GM12878 (cell line): ENCODE data around the gene CCL11. TPM values are rescaled to one million over a fixed set of nuclear protein-coding genes. Genes with fewer than 3 reads are reported as not detected.

Experiments used
- ATAC-seq: fragments of 200-7000 bp; cut with Tn5 transposase; 3 replicates; pipeline ENCODE4 v1.9.1; 2020; ENCODE audit warnings: mild to moderate bottlenecking, moderate library complexity
- BruUV-seq: library from RNA; stranded (reverse); fragments of 400-500 nt; replicated peaks from 2 replicates; lab custom pipeline; 2021; lab: Mats Ljungman, UMichigan
- CTCF ChIA-PET: fragments of 300-600 bp; sonication (Branson Sonifier 250); formaldehyde crosslinking; extraction: SDS; loops from one replicate; lab custom pipeline; 2021; ENCODE audit warnings: inconsistent platforms; lab: Yijun Ruan, JAX
- POLR2A ChIA-PET: fragments of 350-600 bp; formaldehyde crosslinking; extraction: SDS; loops from one replicate; lab custom pipeline; 2021; ENCODE audit warnings: inconsistent platforms; lab: Charles Lee
- RAD21 ChIA-PET: fragments of 300-600 bp; sonication (Branson Sonifier 250); formaldehyde crosslinking; loops from one replicate; lab custom pipeline; 2023; ENCODE audit warnings: antibody characterized with exemption; ENCODE audit not compliant: unreplicated experiment; lab: Charles Lee
- SMC1A ChIA-PET: fragments of 300-600 bp; sonication (Branson Sonifier 250); formaldehyde crosslinking; loops from one replicate; lab custom pipeline; 2023; ENCODE audit not compliant: unreplicated experiment, uncharacterized antibody; lab: Charles Lee
- DNase-seq: peaks from one replicate; pipeline ENCODE4 v3.0.0-alpha.2; 2011; ENCODE audit warnings: low read depth, low spot score
- FAIRE-seq: peaks from 3 replicates; lab custom pipeline; 2011; peaks lifted over from hg19 to GRCh38; lab: Jason Lieb, UNC
- H2AFZ ChIP-seq: 2 replicates; pipeline ENCODE4 v1.6.0; 2011; ENCODE audit warnings: low read depth, low read length, control low read depth; ENCODE audit not compliant: control insufficient read depth
- H3K27ac ChIP-seq: 2 replicates; pipeline ENCODE4 v1.5.1; 2011; ENCODE audit warnings: control low read depth; ENCODE audit not compliant: control insufficient read depth, insufficient read depth
- H3K27me3 ChIP-seq, 2 experiments: replicated peaks in 1 of 2; 2 replicates each; pipeline versions ENCODE4 v1.6.0 to v1.6.1; 2011; ENCODE audit warnings: low read length in 1 of 2; ENCODE audit not compliant: control insufficient read depth in 2 of 2, insufficient read depth in 2 of 2
- H3K36me3 ChIP-seq, 2 experiments: 2 replicates each; pipeline ENCODE4 v1.5.1; 2011; ENCODE audit warnings: low read length in 1 of 2; ENCODE audit not compliant: control insufficient read depth in 2 of 2, insufficient read depth in 2 of 2
- H3K4me1 ChIP-seq: 2 replicates; pipeline ENCODE4 v1.6.1; 2011; ENCODE audit warnings: mild to moderate bottlenecking, low read length, moderate library complexity, mixed read lengths; ENCODE audit not compliant: control insufficient read depth, insufficient read depth
- H3K4me2 ChIP-seq: 2 replicates; pipeline ENCODE4 v1.6.0; 2011; ENCODE audit warnings: control low read depth; ENCODE audit not compliant: control insufficient read depth, insufficient read depth
- H3K4me3 ChIP-seq: fragments of 200-600 bp; sonication (generic); 2 replicates; pipeline ENCODE4 v1.5.1; 2016
- H3K79me2 ChIP-seq: 2 replicates; pipeline ENCODE4 v1.6.0; 2011; ENCODE audit warnings: low read length; ENCODE audit not compliant: control insufficient read depth, insufficient read depth
- H3K9ac ChIP-seq: 2 replicates; pipeline ENCODE4 v1.8.0; 2011; ENCODE audit warnings: low read length, control low read depth, mixed read lengths; ENCODE audit not compliant: control insufficient read depth, insufficient read depth
- H3K9me3 ChIP-seq: replicated peaks from 3 replicates; pipeline ENCODE4 v1.5.1; 2011; ENCODE audit warnings: mild to moderate bottlenecking, low read length; ENCODE audit not compliant: control insufficient read depth, insufficient read depth
- H4K20me1 ChIP-seq: 2 replicates; pipeline ENCODE4 v1.6.0; 2011; ENCODE audit not compliant: control insufficient read depth, insufficient read depth
- BMI1 ChIP-seq: fragments of 450-650 bp; IDR thresholded peaks from 2 replicates; pipeline ENCODE4 v1.6.1; 2016; ENCODE audit warnings: mild to moderate bottlenecking, moderate library complexity, borderline replicate concordance
- CREB1 ChIP-seq: IDR thresholded peaks from 2 replicates; pipeline ENCODE4 v1.6.1; 2012; ENCODE audit warnings: low read depth, mild to moderate bottlenecking, inconsistent platforms
- ETV6 ChIP-seq, 2 experiments: fragments of 450-650 bp in 1 of 2; IDR thresholded peaks in 1 of 2; conservative IDR thresholded peaks in 1 of 2; 2 replicates each; pipeline ENCODE4 v1.6.1; 2014; ENCODE audit warnings: antibody characterized with exemption in 1 of 2, borderline replicate concordance in 1 of 2, low read depth in 1 of 2, mild to moderate bottlenecking in 1 of 2, moderate library complexity in 1 of 2
- HDAC2 ChIP-seq: fragments of 200-600 bp; sonication (generic); IDR thresholded peaks from 2 replicates; pipeline ENCODE4 v1.6.1; 2017
- IRF4 ChIP-seq: IDR thresholded peaks from 2 replicates; pipeline ENCODE4 v1.6.1; 2011; ENCODE audit warnings: low read depth, low read length
- KAT2A ChIP-seq: conservative IDR thresholded peaks from 2 replicates; pipeline ENCODE4 v1.6.1; 2011; ENCODE audit warnings: low read depth, low read length; ENCODE audit not compliant: control insufficient read depth
- KLF5 ChIP-seq: fragments of 450-650 bp; IDR thresholded peaks from 2 replicates; pipeline ENCODE4 v1.6.1; 2014; ENCODE audit warnings: mild to moderate bottlenecking; ENCODE audit not compliant: partially characterized antibody
- MYB ChIP-seq: fragments of 150-350 bp; IDR thresholded peaks from 2 replicates; pipeline ENCODE4 v1.6.1; 2014; ENCODE audit warnings: mild to moderate bottlenecking, low read depth, low read length, borderline replicate concordance
- MYC ChIP-seq: IDR thresholded peaks from 2 replicates; pipeline ENCODE4 v1.6.1; 2011; ENCODE audit warnings: mild to moderate bottlenecking, low read length, moderate library complexity, inconsistent platforms; ENCODE audit not compliant: insufficient read depth, insufficient replicate concordance, insufficient read length, severe bottlenecking
- RFX5 ChIP-seq: IDR thresholded peaks from 2 replicates; pipeline ENCODE4 v1.6.1; 2011; ENCODE audit warnings: low read depth, low read length, improper control_type of control experiment
- RUNX3 ChIP-seq: IDR thresholded peaks from 2 replicates; pipeline ENCODE4 v1.6.1; 2012; ENCODE audit warnings: low read length, inconsistent platforms
- SKIL ChIP-seq: fragments of 450-650 bp; IDR thresholded peaks from 2 replicates; pipeline ENCODE4 v1.6.1; 2017; ENCODE audit warnings: mild to moderate bottlenecking, low read depth, inconsistent platforms; ENCODE audit not compliant: poor library complexity, severe bottlenecking
- SMAD1 ChIP-seq: fragments of 450-650 bp; IDR thresholded peaks from 2 replicates; pipeline ENCODE4 v1.6.1; 2018; ENCODE audit warnings: mild to moderate bottlenecking, low read depth; ENCODE audit not compliant: partially characterized antibody
- TCF12 ChIP-seq: IDR thresholded peaks from 2 replicates; pipeline ENCODE4 v1.6.1; 2011; ENCODE audit warnings: low read depth, mild to moderate bottlenecking, low read length
- TCF3 ChIP-seq: IDR thresholded peaks from 2 replicates; pipeline ENCODE4 v1.6.1; 2012; ENCODE audit warnings: low read depth, mild to moderate bottlenecking, low read length, borderline replicate concordance; ENCODE audit not compliant: insufficient read depth
- ZBED1 ChIP-seq: IDR thresholded peaks from 2 replicates; pipeline ENCODE4 v1.6.1; 2016; ENCODE audit warnings: borderline replicate concordance
- ZNF622 ChIP-seq: fragments of 450-650 bp; IDR thresholded peaks from 2 replicates; pipeline ENCODE4 v1.6.1; 2017; ENCODE audit warnings: mild to moderate bottlenecking, inconsistent platforms
- whole genome bisulfite sequencing: methylation state at CpG from one replicate; pipeline ENCODE4 v1.1.6; 2016; ENCODE audit warnings: low lambda C conversion rate; ENCODE audit not compliant: insufficient replicate concordance, insufficient coverage; ENCODE audit errors: missing lambda C conversion rate; 5-methylcytosine and 5-hydroxymethylcytosine counted together
- in situ Hi-C: fragments of 300-500 bp; cut with MboI; formaldehyde crosslinking; loops from 9 replicates; pipeline ENCODE4 v1.14.3; 2018; ENCODE audit warnings: mixed read lengths
- intact Hi-C: fragments of 100-400 bp; cut with micrococcal nuclease; formaldehyde crosslinking; loops from one replicate; pipeline ENCODE4 v1.14.2; 2022; ENCODE audit not compliant: unreplicated experiment
- polyA plus RNA-seq, 11 experiments: library from polyadenylated mRNA; depleted of rRNA in 4 of 11; unstranded in 6 of 11; stranded (reverse) in 5 of 11; fragments of >200 nt; fragmentation: Nextera tagmentation in 4 of 11; fragmentation: Illumina TruSeq in 1 of 11; extraction: Ambion mirVana in 4 of 11; extraction: Trizol in 1 of 11; gene quantifications; 1 replicate in 1 of 11; 2 replicates in 10 of 11; pipeline versions ENCODE4 v1.2.1 to v1.2.3, GENCODE V29; 2011 to 2016; ENCODE audit warnings: inconsistent platforms in 2 of 11, missing spikeins in 2 of 11, low read depth in 1 of 11
- total RNA-seq, 4 experiments: library from RNA; depleted of rRNA in 3 of 4; stranded (reverse); fragments of >200 nt in 3 of 4; fragmentation: Illumina TruSeq in 1 of 4; extraction: Trizol in 1 of 4; gene quantifications; 2 replicates each; pipeline versions ENCODE4 v1.2.1 to v1.2.3, GENCODE V29; 2013 to 2021
- TF ChIP-seq, protein P1 (sequence below): fragments of 450-650 bp; IDR thresholded peaks from 2 replicates; pipeline ENCODE4 v1.6.1; 2016; ENCODE audit warnings: mild to moderate bottlenecking
- TF ChIP-seq, protein P2 (sequence below): IDR thresholded peaks from 2 replicates; pipeline ENCODE4 v1.6.1; 2012; ENCODE audit warnings: low read depth, low read length, improper control_type of control experiment

Gene CCL11
- total and polyA plus RNA-seq, 10 of the 15 experiments (the other 5 are each of a cell fraction or from before 2014, with no cell fraction given), result not detected

GRCh38 chr17:34260861-34261260, 24.7 kb upstream of the CCL11 start:
- ATAC-seq, result no peak
- in situ Hi-C loops, result no loop called here
- ChIA-PET POLR2A (no interaction called here), RAD21 (no interaction called here), CTCF (no interaction called here), SMC1A (no interaction called here)
- 61% methylated on average over 4 of the region's 4 CpGs for WGBS
- Histone ChIP-seq H3K36me3 (no peaks in the 10 kb centered on the region), H3K79me2 (no peaks in the 10 kb centered on the region), H2AFZ (no peak overlapping the region), H3K4me3 (no peak overlapping the region), H4K20me1 (no peaks in the 10 kb centered on the region; the same call in 1 of the 2 replicates), H3K9me3 (no peaks in the 10 kb centered on the region), H3K4me1 (no peaks in the 10 kb centered on the region), H3K27me3 (peaks cover 1 to 4% of the 10 kb centered on the region in 2 experiments), H3K9ac (no peak overlapping the region), H3K4me2 (no peak overlapping the region), H3K27ac (no peak overlapping the region)
- FAIRE-seq, result no peak
- no peak for TF ChIP-seq KAT2A
- TF ChIP-seq MYB, result no peak
- no peak for TF ChIP-seq ZBED1
- TF ChIP-seq IRF4, result no peak
- TF ChIP-seq, protein P1, sequence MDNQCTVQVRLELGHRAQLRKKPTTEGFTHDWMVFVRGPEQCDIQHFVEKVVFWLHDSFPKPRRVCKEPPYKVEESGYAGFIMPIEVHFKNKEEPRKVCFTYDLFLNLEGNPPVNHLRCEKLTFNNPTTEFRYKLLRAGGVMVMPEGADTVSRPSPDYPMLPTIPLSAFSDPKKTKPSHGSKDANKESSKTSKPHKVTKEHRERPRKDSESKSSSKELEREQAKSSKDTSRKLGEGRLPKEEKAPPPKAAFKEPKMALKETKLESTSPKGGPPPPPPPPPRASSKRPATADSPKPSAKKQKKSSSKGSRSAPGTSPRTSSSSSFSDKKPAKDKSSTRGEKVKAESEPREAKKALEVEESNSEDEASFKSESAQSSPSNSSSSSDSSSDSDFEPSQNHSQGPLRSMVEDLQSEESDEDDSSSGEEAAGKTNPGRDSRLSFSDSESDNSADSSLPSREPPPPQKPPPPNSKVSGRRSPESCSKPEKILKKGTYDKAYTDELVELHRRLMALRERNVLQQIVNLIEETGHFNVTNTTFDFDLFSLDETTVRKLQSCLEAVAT, result no peak
- TF ChIP-seq TCF12, result no peak
- no peak for TF ChIP-seq SKIL
- TF ChIP-seq HDAC2, result no peak
- no peak for TF ChIP-seq ETV6 (conservative IDR thresholded peaks at IDR 0.05 in 1 of 2, IDR thresholded peaks at IDR 0.05 in 1 of 2; ENCODE audit: borderline replicate concordance in 1 of 2, low read depth in 1 of 2)
- TF ChIP-seq SMAD1, result no peak
- TF ChIP-seq BMI1, result no peak
- TF ChIP-seq, protein P2, sequence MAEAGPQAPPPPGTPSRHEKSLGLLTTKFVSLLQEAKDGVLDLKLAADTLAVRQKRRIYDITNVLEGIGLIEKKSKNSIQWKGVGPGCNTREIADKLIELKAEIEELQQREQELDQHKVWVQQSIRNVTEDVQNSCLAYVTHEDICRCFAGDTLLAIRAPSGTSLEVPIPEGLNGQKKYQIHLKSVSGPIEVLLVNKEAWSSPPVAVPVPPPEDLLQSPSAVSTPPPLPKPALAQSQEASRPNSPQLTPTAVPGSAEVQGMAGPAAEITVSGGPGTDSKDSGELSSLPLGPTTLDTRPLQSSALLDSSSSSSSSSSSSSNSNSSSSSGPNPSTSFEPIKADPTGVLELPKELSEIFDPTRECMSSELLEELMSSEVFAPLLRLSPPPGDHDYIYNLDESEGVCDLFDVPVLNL, result no peak
- TF ChIP-seq MYC, result no peak
- TF ChIP-seq CREB1, result no peak
- no peak for TF ChIP-seq TCF3
- no peak for TF ChIP-seq RUNX3
- TF ChIP-seq RFX5, result no peak
- TF ChIP-seq KLF5, result no peak
- no peak for TF ChIP-seq ZNF622
- BruUV-seq, result no TSS peak
- intact Hi-C loops, result no loop called here
- no peak for DNase-seq
